ENCODE results near the gene MICA.
A peak's percentile ranks its signal among the peaks of the same experiment; 100 is the strongest.
"Not testable (repeated sequence)": the region's sequence is repeated elsewhere in the genome, so short reads cannot be mapped to it uniquely, and the experiment has no call there.

MICA gene

GRCh38 chr6:31383149-31383548 is 20.2 kb upstream of the MICA start:
- DNase-seq: no peak

- DNase-seq: no peak
These were observed 18.4 kb upstream of the MICA start for GRCh38 chr6:31385041-31385440.

GRCh38 chr6:31386099-31386498 is 17.3 kb upstream of the MICA start:
- DNase-seq: no peak

- no peak for DNase-seq
These were observed 16.4 kb upstream of the MICA start for GRCh38 chr6:31386977-31387376.

GRCh38 chr6:31388916-31389801 is 14.2 kb upstream of the MICA start:
- DNase-seq: not testable (repeated sequence)

- DNase-seq: not testable (repeated sequence)
These were observed 13.6 kb upstream of the MICA start for GRCh38 chr6:31389802-31390132.

- DNase-seq: no peak
These were observed 9.5 kb upstream of the MICA start for GRCh38 chr6:31393932-31394331.

- DNase-seq: no peak
These were observed 9.0 kb upstream of the MICA start for GRCh38 chr6:31394381-31394780.

GRCh38 chr6:31395832-31396231 is 7.6 kb upstream of the MICA start:
- DNase-seq: no peak

GRCh38 chr6:31396422-31397152 is 6.8 kb upstream of the MICA start:
- peak; percentile 88 for DNase-seq

- DNase-seq: not testable (repeated sequence)
These were observed 6.3 kb upstream of the MICA start for GRCh38 chr6:31397153-31397499.

GRCh38 chr6:31397901-31398525 is 5.4 kb upstream of the MICA start:
- no peak for DNase-seq

- peak; percentile 50 for DNase-seq
These were observed 3.6 kb upstream of the MICA start for GRCh38 chr6:31399589-31400466.

- peak; percentile 68 for DNase-seq
These were observed 2.7 kb upstream of the MICA start for GRCh38 chr6:31400467-31401289.

GRCh38 chr6:31401403-31401802 is 2.0 kb upstream of the MICA start:
- DNase-seq: no peak

- peak; percentile 17 for DNase-seq
These were observed 792 bp upstream of the MICA start for GRCh38 chr6:31402324-31403282.

- DNase-seq: not testable (repeated sequence)
These were observed 618 bp downstream of the MICA start for GRCh38 chr6:31404061-31404364.

GRCh38 chr6:31405996-31406395 is 2.6 kb downstream of the MICA start:
- DNase-seq: no peak

GRCh38 chr6:31407699-31408098 is 4.3 kb downstream of the MICA start:
- DNase-seq: no peak

- no peak for DNase-seq
These were observed 9.1 kb downstream of the MICA start for GRCh38 chr6:31412506-31412905.
